GM19043 (cell line): ENCODE measurements around the gene SLC6A19.
"Not testable (repeated sequence)": the region's sequence is repeated elsewhere in the genome, so short reads cannot be mapped to it uniquely, and the experiment has no call there.

Experiments used
- ATAC-seq: cut with Tn5 transposase; IDR thresholded peaks from one replicate; pipeline ENCODE4 v1.9.1; 2021; ENCODE audit warnings: low read depth; ENCODE audit not compliant: unreplicated experiment

SLC6A19 gene

GRCh38 chr5:1218351-1219080 is 17.1 kb downstream of the SLC6A19 start:
- no peak for ATAC-seq

GRCh38 chr5:1219098-1219767 is 17.8 kb downstream of the SLC6A19 start:
- no peak for ATAC-seq

GRCh38 chr5:1219768-1220100 is 18.3 kb downstream of the SLC6A19 start:
- ATAC-seq = no peak

- ATAC-seq = no peak
These were observed 19.0 kb downstream of the SLC6A19 start for GRCh38 chr5:1220351-1220750.

- no peak for ATAC-seq
These were observed 19.4 kb downstream of the SLC6A19 start for GRCh38 chr5:1220831-1221230.

GRCh38 chr5:1221721-1222120 is 20.3 kb downstream of the SLC6A19 start:
- ATAC-seq = no peak

- no peak for ATAC-seq
These were observed 20.8 kb downstream of the SLC6A19 start for GRCh38 chr5:1222147-1222546.

- no peak for ATAC-seq
These were observed 21.4 kb downstream of the SLC6A19 start for GRCh38 chr5:1222621-1223277.

GRCh38 chr5:1223278-1223670 is 21.9 kb downstream of the SLC6A19 start:
- ATAC-seq = no peak

GRCh38 chr5:1224631-1225030 is 23.2 kb downstream of the SLC6A19 start:
- ATAC-seq = no peak

- no peak for ATAC-seq
These were observed 23.7 kb downstream of the SLC6A19 start, which contains the start of gene SLC6A18 for GRCh38 chr5:1225081-1225480. Gene SLC6A18, plus strand, starts transcription at chr5:1225381. Its CDS starts 97 bp downstream, at chr5:1225478.

- no peak for ATAC-seq
These were observed 24.8 kb downstream of the SLC6A19 start for GRCh38 chr5:1226231-1226630.

GRCh38 chr5:1226839-1227581 is 25.6 kb downstream of the SLC6A19 start:
- ATAC-seq = no peak

- no peak for ATAC-seq
These were observed 26.3 kb downstream of the SLC6A19 start for GRCh38 chr5:1227667-1228066.

- no peak for ATAC-seq
These were observed 26.7 kb downstream of the SLC6A19 start for GRCh38 chr5:1228120-1228519.

- not testable (repeated sequence) for ATAC-seq
These were observed 27.6 kb downstream of the SLC6A19 start for GRCh38 chr5:1229023-1229422.

- ATAC-seq = no peak
These were observed 28.4 kb downstream of the SLC6A19 start for GRCh38 chr5:1229822-1230221.

GRCh38 chr5:1230551-1230950 is 29.2 kb downstream of the SLC6A19 start:
- no peak for ATAC-seq

- no peak for ATAC-seq
These were observed 30.0 kb downstream of the SLC6A19 start for GRCh38 chr5:1231354-1231905.

- no peak for ATAC-seq
These were observed 31.4 kb downstream of the SLC6A19 start for GRCh38 chr5:1232780-1233179.

GRCh38 chr5:1235379-1235778 is 34.0 kb downstream of the SLC6A19 start:
- no peak for ATAC-seq
